Effector memory CD8-positive, alpha-beta T cell (primary cell): Measurements from ENCODE around the gene UBE2I.
"Not testable (repeated sequence)": the region's sequence is repeated elsewhere in the genome, so short reads cannot be mapped to it uniquely, and the experiment has no call there.

Experiments
- ATAC-seq: fragments of 150-1000 bp; cut with Tn5 transposase; replicated peaks from 2 replicates; pipeline ENCODE4 v1.10.0; 2021; ENCODE audit warnings: mild to moderate bottlenecking, moderate library complexity
- DNase-seq, 3 experiments: peaks; one replicate each; pipeline ENCODE4 v3.0.0; 2021
- H3K27ac Mint-ChIP-seq, 2 donors: one replicate each; pipeline ENCODE4 v1.8.0; 2022; ENCODE audit warnings: mild to moderate bottlenecking in 2 of 2, mixed read lengths in 2 of 2, moderate library complexity in 2 of 2
- H3K27me3 Mint-ChIP-seq, 2 donors: one replicate each; pipeline ENCODE4 v1.8.0; 2022; ENCODE audit warnings: mixed read lengths in 2 of 2
- H3K36me3 Mint-ChIP-seq: one replicate; pipeline ENCODE4 v1.8.0; 2022; ENCODE audit warnings: mild to moderate bottlenecking, moderate library complexity, mixed read lengths; ENCODE audit not compliant: insufficient read depth
- H3K4me1 Mint-ChIP-seq, 2 donors: one replicate each; pipeline ENCODE4 v1.8.0; 2022; ENCODE audit warnings: low read depth in 2 of 2, mixed read lengths in 2 of 2
- H3K4me3 Mint-ChIP-seq, 2 donors: one replicate each; pipeline ENCODE4 v1.8.0; 2022; ENCODE audit warnings: mild to moderate bottlenecking in 2 of 2, mixed read lengths in 2 of 2, moderate library complexity in 2 of 2
- H3K9me3 Mint-ChIP-seq, 2 donors: one replicate each; pipeline ENCODE4 v1.8.0; 2022; ENCODE audit warnings: mixed read lengths in 2 of 2

The UBE2I gene

DNA sequence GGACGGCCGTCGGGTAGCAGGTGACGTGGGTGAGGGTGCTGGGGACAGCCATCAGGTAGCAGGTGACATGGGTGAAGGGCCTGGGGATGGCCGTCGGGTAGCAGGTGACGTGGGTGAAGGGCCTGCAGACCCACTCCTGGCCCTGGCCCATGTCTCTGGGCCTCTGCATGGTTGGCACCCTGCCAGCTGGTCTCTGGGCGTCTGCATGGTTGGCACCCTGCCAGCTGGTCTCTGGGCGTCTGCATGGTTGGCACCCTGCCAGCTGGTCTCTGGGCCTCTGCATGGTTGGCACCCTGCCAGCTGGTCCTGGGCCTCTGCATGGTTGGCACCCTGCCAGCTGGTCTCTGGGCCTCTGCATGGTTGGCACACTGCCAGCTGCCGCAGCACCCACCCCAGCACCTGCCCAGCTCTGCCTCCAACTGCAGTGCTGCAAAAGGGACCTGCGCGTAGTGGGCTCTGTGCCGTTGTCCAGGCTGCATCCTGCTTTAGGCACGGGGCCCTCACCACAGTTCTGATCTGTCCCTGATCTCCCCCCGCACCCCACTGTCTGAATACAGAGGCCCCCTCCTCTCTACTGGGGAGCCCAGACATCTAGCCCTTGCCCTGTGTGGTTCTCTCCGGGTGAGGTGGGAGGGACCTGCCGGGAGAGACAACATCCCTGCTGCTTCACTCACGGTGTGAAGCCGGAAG lies 37.6 kb upstream of the UBE2I start:
- not testable (repeated sequence) for H3K4me3 Mint-ChIP-seq, ATAC-seq, H3K9me3 Mint-ChIP-seq, H3K27ac Mint-ChIP-seq, H3K4me1 Mint-ChIP-seq, DNase-seq, H3K36me3 Mint-ChIP-seq
- H3K27me3 Mint-ChIP-seq, result peaks cover 23 to 66% of the 10 kb centered on the region in 2 donors

DNA sequence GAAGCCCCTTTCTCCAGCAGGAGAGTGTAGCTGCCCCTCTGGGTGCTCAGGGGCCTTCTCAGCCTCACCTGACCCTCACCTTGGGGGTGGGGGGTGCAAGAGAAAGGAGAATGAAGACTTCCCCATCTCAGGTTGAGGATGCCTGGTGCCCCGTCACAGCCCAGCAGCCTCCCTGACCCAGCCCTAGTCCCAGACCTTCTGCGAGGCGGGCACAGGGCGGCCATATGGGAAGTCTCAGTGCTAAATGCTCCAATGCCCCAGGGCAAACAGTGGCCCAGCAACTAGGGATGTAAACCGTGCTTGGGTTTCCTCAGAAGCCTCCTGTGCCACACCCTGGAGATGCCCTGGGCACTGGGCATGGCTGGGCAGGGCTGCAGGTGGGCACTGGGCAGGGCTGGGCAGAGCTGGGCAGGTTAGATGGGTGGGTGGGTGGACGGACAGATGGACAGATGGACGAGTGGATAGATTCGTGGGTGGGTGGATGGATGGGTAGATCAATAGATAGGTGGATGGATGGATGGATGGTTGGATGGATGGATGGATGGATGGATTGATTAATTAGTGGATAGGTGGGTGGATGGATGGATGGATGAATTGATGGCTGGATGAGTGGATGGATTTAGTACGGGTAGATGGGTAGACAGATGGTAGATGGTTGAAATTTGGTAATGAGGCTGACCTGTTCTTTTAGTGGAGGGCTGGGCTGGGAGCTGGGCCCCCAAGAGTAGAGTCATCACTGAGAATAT lies 36.8 kb upstream of the UBE2I start:
- Mint-ChIP-seq H3K27me3 (peaks cover 25 to 71% of the 10 kb centered on the region in 2 donors), H3K4me3 (no peak overlapping the region), H3K4me1 (peaks cover 0 to 6% of the 10 kb centered on the region in 2 donors), H3K36me3 (no peaks in the 10 kb centered on the region), H3K27ac (no peak overlapping the region), H3K9me3 (no peaks in the 10 kb centered on the region)
- ATAC-seq (no peak), DNase-seq (no peak)

DNA sequence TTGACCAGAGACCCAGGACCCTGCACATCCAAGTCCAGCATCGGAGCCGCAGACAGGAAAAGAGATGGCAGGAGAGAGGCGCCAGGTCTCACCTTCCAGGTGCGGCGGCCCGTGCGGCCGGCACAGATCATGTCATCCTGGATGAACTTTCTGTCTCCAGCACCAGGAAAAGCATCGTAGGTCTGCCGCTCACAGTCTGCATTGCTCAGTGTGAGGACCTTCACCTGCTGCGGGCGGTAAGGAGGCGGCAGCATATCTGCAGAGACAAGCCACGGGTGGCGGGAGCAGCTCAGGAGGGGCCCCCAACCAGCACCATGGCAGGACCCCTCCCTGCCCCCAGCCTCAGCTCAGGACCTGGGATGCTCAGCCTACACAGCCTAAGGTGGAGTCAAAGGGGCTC lies 35.6 kb upstream of the UBE2I start:
- Mint-ChIP-seq H3K4me3 (no peak overlapping the region), H3K36me3 (no peaks in the 10 kb centered on the region), H3K27ac (no peak overlapping the region), H3K9me3 (no peaks in the 10 kb centered on the region), H3K4me1 (peaks cover 0 to 6% of the 10 kb centered on the region in 2 donors), H3K27me3 (peaks cover 29 to 83% of the 10 kb centered on the region in 2 donors)
- ATAC-seq (no peak), DNase-seq (no peak)

DNA sequence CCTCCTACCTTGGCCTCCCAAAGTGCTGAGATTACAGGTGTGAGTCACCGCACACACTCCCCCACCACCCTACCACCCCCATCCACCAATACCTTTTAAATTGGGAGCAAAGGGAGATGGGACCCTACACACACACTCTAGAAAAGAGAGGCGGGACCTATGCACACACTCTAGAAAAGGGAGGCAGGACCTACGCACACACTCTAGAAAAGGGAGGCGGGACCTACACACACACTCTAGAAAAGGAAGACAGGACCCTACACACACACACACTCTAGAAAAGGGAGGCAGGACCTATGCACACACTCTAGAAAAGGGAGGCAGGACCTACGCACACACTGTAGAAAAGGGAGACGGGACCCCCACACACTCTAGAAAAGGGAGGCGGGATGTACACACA lies 34.7 kb upstream of the UBE2I start:
- Mint-ChIP-seq H3K27me3 (peaks cover 26 to 84% of the 10 kb centered on the region in 2 donors), H3K36me3 (peaks cover 2% of the 10 kb centered on the region), H3K4me1 (peaks cover 0 to 6% of the 10 kb centered on the region in 2 donors), H3K27ac (no peak overlapping the region), H3K4me3 (no peak overlapping the region), H3K9me3 (no peaks in the 10 kb centered on the region)
- ATAC-seq, result no peak
- DNase-seq, result no peak

DNA sequence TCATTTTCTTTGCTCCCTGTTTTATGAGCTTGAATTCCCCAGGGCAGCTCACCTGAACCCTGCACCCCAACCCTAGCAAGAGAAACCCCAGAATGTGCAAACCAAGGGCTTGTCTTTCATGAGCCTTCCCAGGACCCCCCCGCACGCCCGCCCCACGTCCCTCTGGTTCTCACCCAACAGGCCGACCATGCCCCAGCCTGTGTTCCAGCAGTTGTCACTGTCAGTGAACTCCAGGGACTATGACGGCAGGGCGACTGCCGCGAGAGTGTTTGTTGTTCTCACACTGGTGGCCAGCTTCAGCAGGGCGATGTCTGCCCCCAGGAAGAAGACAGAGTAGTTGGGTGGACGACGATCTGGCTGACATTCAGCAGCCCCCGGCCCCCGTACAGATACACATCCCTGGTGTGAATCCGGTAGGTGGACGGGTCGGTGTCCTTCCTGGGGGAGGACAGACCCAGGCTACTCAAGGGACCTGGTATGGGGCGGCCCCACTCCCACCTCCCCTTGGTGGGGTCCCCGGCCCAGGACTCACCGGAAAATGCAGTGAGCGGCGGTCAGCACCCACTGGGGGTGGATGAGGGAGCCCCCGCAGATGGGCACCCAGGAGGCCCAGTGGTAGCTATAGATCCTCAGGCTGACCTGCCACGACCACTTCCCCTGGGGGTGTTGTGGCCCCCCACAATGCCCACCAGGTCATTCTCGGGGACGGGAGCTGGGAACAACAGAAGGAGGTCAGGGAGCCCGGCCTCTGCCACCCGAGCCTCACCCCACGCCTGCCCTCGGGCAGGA lies 33.5 kb upstream of the UBE2I start:
- no peak for DNase-seq
- H3K4me3 Mint-ChIP-seq, result no peak overlapping the region
- ATAC-seq, result no peak
- no peak overlapping the region for H3K27ac Mint-ChIP-seq
- H3K4me1 Mint-ChIP-seq, result peaks cover 0 to 6% of the 10 kb centered on the region in 2 donors
- H3K27me3 Mint-ChIP-seq, result peaks cover 16 to 73% of the 10 kb centered on the region in 2 donors
- peaks cover 2% of the 10 kb centered on the region for H3K36me3 Mint-ChIP-seq
- no peaks in the 10 kb centered on the region for H3K9me3 Mint-ChIP-seq

DNA sequence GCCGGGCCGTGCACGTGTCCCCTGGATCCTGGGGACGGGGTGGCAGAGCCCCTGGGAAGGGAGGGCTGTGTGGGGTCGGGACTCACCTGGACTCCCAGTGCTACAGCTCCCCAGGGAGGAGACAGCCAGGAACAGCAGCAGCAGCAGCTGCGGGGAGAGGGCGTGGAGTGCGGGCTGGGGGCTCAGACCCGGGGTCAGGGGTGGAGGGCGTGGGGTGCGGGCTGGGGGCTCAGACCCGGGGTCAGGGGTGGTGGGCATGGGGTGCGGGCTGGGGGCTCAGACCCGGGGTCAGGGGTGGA lies 32.9 kb upstream of the UBE2I start:
- Mint-ChIP-seq H3K36me3 (peaks cover 2% of the 10 kb centered on the region), H3K27ac (no peak overlapping the region), H3K27me3 (peaks cover 16 to 68% of the 10 kb centered on the region in 2 donors), H3K4me3 (no peak overlapping the region), H3K9me3 (no peaks in the 10 kb centered on the region), H3K4me1 (peaks cover 0 to 2% of the 10 kb centered on the region in 2 donors)
- ATAC-seq (no peak), DNase-seq (no peak)

DNA sequence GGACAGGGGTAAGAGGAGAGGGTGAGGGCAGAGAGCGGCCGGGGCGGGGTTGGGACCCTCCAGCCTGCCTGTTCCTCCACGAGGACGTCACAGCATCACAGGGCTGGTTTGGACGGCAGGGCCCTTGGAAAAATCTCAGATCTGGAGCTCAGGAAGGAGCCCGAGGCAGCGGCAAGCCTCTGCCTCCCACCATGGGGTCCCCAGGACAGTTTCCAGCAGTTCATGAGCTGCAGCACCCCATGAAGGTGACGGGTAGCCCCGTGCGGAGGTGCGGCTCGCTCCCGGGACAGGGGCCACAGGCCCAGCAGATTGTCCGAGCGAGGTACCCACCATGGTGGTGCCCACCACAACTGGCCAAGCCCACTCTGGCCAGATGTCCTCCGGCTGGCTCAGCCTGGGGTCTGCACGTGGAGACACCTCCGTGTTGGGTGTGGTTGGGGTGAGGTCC lies 32.3 kb upstream of the UBE2I start:
- Mint-ChIP-seq H3K27ac (no peak overlapping the region), H3K27me3 (peaks cover 16 to 64% of the 10 kb centered on the region in 2 donors), H3K36me3 (peaks cover 2% of the 10 kb centered on the region), H3K4me1 (peaks cover 0 to under 1% of the 10 kb centered on the region in 2 donors), H3K9me3 (no peaks in the 10 kb centered on the region), H3K4me3 (no peak overlapping the region)
- DNase-seq (no peak), ATAC-seq (no peak)

DNA sequence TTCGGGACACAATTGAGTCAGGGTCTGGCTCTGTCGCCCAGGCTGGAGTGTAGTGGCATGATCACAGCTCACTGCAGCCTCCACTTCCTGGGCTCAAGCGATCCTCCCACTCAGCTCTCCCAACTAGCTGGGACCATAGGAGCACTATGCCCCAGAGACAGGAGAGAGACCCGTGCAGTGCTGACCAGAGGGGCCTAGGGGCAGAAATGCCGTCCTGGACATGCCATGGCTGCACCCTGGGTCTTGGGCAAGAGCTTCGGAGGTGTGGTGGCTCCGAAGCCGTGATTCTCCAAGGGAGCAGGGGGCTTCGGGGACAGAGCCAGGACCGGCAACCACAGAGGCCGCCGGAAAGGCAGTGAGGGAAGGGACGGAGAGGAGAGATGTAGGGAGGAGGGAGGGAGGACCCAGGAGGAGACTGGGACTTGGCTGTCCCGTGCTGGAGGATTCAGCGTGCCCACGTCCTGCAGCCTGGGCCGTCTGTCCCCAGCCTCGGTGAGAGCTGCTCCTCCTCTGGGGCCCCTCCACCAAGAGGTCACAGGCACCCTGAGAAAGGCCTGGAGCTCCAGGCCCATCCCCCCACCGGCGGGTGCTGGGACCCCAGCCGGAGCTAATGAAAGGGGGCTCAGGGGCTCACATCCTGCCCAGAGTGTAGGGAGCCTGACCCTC lies 31.7 kb upstream of the UBE2I start:
- no peak overlapping the region for H3K27ac Mint-ChIP-seq
- H3K4me1 Mint-ChIP-seq, result no peaks in the 10 kb centered on the region
- ATAC-seq (no peak), DNase-seq (no peak)
- H3K9me3 Mint-ChIP-seq, result no peaks in the 10 kb centered on the region
- peaks cover 2% of the 10 kb centered on the region for H3K36me3 Mint-ChIP-seq
- no peak overlapping the region for H3K4me3 Mint-ChIP-seq
- H3K27me3 Mint-ChIP-seq, result peaks cover 14 to 58% of the 10 kb centered on the region in 2 donors

DNA sequence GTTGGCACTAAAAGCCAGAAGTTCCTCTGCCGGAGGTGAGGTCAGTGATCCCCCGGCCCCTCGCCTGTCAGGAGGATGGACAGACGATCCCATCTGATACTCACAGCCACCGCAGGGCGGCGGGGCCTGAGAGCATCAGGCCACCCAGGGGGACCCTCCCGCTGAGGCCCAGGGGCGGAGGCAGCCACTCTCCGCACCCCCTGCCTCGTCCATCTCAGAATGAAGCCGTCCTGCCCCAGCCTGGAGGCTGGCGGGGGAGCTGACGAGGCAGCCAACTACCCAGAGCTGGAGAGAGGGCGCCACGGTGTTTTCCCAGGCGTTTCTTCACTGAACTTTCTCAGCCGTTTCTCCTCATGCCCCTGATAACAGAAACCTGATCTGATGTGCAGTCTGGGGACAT lies 31.0 kb upstream of the UBE2I start:
- H3K9me3 Mint-ChIP-seq, result no peaks in the 10 kb centered on the region
- ATAC-seq, result no peak
- no peak overlapping the region for H3K4me3 Mint-ChIP-seq
- DNase-seq, result no peak
- H3K27ac Mint-ChIP-seq, result no peak overlapping the region
- H3K4me1 Mint-ChIP-seq, result no peaks in the 10 kb centered on the region
- peaks cover 10 to 58% of the 10 kb centered on the region in 2 donors for H3K27me3 Mint-ChIP-seq
- H3K36me3 Mint-ChIP-seq, result peaks cover 2% of the 10 kb centered on the region

DNA sequence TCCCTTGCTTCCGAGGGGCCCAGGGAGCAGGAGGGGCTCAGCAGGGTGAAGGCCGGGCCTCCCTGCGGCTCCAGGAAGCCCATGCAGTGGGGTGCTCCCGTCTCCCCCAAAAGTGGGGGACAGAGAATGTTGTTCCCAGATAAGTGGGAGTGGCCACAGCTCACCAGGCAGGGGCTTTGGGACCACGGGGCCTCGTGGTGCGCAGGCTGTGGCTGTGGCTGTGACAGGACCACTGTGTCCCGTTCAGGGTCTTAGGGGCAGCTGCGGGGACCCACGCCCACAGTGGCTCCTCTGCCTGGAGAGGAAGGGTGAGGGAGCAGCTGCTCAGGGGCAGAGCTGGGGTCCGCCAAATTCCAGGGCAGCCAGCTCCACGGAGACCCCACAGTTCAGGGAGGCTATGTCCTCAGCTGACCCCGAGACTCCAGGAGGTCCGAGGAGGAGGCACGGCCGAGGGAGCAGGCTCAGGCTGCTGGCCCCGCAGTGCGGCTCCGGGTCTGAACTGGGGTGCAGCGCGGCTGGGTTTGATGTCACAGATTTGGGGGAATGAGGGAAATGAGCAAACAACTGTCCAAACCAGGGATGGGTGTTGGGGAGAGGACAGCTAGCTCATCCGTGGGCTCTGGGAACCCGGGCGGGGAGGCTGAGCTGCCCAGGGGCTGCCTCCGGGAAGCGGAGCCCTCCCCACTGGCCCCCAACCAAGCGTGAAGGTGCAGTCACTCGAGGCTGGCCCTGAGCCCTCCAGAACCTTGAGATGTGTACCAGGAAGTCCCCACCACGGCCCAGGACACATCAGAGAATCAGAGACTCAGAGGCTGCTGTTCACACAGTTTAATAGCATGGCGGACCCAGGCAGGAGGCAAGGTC lies 30.1 kb upstream of the UBE2I start:
- peaks cover 2% of the 10 kb centered on the region for H3K36me3 Mint-ChIP-seq
- no peak for DNase-seq
- H3K4me3 Mint-ChIP-seq, result no peak overlapping the region
- H3K9me3 Mint-ChIP-seq, result no peaks in the 10 kb centered on the region
- peaks cover 12 to 63% of the 10 kb centered on the region in 2 donors for H3K27me3 Mint-ChIP-seq
- H3K27ac Mint-ChIP-seq, result no peak overlapping the region
- H3K4me1 Mint-ChIP-seq, result no peaks in the 10 kb centered on the region
- ATAC-seq, result no peak

DNA sequence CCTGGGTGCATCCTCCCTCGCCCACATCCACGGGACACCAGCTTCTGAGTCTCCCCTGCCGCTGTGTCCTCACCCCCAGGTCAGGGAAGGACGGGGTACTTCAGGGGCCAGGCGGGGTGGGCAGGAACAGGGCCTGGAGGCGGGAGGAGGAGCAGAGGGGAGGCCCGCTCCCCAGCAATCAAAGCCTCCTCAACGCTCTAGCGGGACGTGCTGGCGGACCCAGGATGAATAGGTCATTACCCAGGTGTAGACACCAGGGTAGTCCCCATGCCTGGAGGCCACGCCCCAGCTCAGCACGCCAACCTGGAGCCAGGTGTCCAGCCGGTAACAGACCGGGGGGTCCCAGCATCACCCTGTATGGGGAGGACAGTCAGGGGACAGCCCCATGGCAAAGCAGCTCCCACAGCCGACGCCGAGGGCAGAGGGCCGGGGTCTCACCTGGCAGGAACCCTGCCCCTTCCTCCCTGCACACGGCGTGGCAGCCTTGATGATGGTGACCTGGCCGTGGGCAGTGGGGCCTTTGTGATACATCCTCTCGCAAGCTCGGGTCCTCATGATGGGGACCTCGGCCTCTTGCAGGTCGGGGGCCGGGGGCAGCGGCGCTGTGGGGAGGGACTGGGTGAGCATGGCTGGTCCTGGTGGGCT lies 29.4 kb upstream of the UBE2I start:
- DNase-seq (no peak), ATAC-seq (no peak)
- no peak overlapping the region for H3K4me3 Mint-ChIP-seq
- no peaks in the 10 kb centered on the region for H3K4me1 Mint-ChIP-seq
- H3K9me3 Mint-ChIP-seq, result no peaks in the 10 kb centered on the region
- H3K27me3 Mint-ChIP-seq, result peaks cover 12 to 60% of the 10 kb centered on the region in 2 donors
- no peak overlapping the region for H3K27ac Mint-ChIP-seq
- H3K36me3 Mint-ChIP-seq, result peaks cover 2% of the 10 kb centered on the region

DNA sequence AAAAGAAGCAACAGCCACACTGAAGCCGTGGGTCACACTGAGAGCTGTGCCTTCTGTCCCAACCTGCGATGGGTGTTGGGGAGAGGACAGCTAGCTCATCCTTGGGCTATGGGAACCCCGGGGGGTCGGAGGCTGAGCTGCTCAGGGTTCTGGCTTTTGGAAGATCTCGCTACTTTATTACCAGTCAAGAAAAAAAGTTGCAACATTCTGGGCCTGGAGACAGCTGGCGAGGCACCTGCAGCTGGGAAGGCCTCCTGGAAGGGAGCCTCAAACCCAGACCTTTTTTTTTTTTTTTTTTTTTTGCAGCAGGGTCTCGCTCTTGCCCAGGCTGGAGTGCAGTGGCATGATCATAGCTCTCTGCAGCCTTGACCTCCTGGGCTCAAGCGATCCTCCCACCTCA lies 28.7 kb upstream of the UBE2I start:
- DNase-seq, result no peak
- H3K9me3 Mint-ChIP-seq, result no peaks in the 10 kb centered on the region
- peaks cover 2% of the 10 kb centered on the region for H3K36me3 Mint-ChIP-seq
- H3K4me3 Mint-ChIP-seq, result no peak overlapping the region
- no peak overlapping the region for H3K27ac Mint-ChIP-seq
- peaks cover 12 to 60% of the 10 kb centered on the region in 2 donors for H3K27me3 Mint-ChIP-seq
- H3K4me1 Mint-ChIP-seq, result no peaks in the 10 kb centered on the region
- ATAC-seq, result no peak
